ENCODE data around the gene NCKAP5.

NCKAP5 gene

DNA sequence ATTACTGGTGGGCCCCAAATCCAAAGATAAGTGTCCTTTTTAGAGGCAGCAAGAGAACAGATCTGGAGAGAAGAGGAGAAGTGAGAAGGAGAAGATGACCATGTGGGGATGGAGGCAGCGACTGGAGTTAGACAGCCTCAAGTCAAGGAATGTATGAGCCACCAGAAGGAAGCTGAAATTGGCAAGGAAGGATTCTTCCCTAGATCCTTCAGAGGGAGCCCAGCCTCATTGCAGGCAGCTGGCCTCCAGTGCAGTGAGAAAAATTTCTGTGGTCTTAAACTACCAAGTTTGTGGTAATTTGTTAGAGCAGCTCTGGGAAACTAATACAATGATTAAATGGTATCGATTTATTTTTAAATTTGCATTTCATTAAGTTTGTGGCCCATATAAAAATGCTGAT is 167.9 kb downstream of the NCKAP5 start:
- no peak for DNase-seq (ENCODE audit: low read depth in 1 of 2, low spot score in 1 of 2)

DNA sequence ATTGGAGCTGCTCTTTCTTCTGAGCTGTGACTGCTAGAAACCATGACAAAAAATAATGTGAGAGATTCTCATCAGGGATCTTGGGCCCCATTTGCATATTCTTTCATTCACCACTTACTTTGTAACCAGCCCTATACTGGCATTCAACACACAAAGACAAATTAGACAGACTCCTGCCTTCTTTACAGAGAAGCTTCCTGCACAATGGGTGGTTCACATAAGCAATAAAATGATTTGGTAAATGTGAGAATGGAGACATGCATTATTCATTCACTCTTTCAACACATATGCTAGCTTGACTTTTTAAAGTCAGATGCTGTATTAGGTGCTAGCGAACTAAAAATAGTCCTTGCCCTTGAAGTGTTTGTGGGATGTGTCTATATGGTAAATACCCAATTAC is 174.4 kb downstream of the NCKAP5 start:
- no peak for DNase-seq (ENCODE audit: low read depth in 1 of 2, low spot score in 1 of 2)

- DNase-seq (ENCODE audit: low read depth in 1 of 2, low spot score in 1 of 2) = no peak
These were observed 178.1 kb downstream of the NCKAP5 start for GRCh38 chr2:133390156-133390555.

- no peak for DNase-seq (ENCODE audit: low read depth in 1 of 2, low spot score in 1 of 2)
These were observed 178.7 kb downstream of the NCKAP5 start for GRCh38 chr2:133389569-133389968.

DNA sequence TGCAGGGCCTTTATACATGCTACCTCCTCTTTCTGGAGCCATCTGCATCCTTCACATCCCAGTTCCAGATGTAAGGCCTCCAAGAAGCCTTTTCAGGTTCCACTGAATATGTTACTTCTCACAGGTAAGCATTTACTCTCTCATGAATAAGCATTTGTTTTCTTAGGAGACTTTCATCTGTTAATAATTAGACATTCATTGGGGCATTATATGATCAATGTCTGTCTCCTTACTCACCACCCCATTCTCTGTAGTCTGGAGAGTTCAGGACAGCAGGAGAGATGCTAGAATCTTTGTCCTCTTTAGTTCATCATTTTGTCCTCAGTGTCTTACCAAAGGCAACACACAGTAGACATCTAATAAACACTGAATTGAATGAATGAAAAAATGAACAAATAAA is 185.7 kb downstream of the NCKAP5 start:
- no peak for DNase-seq (ENCODE audit: low read depth in 1 of 2, low spot score in 1 of 2)

DNA sequence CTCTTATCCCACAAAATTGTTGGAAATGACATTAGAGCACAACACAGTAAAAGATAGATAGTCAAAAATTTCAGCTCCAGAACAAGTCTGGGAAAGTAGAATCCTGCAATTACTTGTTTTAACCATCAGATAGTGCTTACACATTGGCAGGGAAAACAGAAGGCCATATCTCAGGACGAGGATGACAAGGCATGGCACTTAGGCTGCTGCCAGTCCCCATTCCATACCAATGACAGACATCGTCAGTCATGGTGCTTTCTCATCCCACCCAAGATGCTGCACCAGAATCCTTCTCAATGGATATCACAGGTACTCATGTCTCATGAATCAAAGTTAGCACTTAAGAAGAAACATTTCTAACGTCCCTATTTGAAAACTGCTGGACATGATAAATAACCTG is 187.3 kb downstream of the NCKAP5 start:
- DNase-seq (ENCODE audit: low read depth in 1 of 2, low spot score in 1 of 2) = no peak

GRCh38 chr2:133378928-133379549 is 189.2 kb downstream of the NCKAP5 start:
- DNase-seq (ENCODE audit: low read depth in 1 of 2, low spot score in 1 of 2) = no peak

GRCh38 chr2:133378386-133378785 is 189.9 kb downstream of the NCKAP5 start:
- DNase-seq (ENCODE audit: low read depth in 1 of 2, low spot score in 1 of 2) = no peak

- DNase-seq (ENCODE audit: low read depth in 1 of 2, low spot score in 1 of 2) = no peak
These were observed 190.7 kb downstream of the NCKAP5 start for GRCh38 chr2:133377599-133377998.

DNA sequence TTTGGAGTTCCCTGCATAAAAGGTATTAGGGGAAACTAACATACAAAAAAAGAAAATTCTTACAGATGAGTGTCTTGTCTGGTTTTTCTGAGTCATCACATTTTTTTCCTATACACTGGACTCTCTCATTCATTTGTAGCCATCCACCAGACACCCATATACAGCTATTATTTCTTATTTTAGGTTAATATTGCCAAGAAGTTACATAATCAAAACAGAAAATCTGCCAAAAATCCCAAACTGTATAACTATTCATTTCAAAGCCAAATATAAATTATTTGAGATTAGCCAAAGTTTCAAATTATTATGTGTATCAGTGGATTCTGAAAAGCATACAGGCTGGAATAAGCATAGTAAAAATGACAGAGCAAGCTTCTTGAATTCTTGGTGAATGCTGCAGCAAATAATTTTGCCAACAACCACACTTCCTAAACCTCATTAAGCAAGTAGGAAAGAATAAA is 191.2 kb downstream of the NCKAP5 start:
- DNase-seq (ENCODE audit: low read depth in 1 of 2, low spot score in 1 of 2) = no peak

GRCh38 chr2:133374781-133375180 is 193.5 kb downstream of the NCKAP5 start:
- DNase-seq (ENCODE audit: low read depth in 1 of 2, low spot score in 1 of 2) = no peak

DNA sequence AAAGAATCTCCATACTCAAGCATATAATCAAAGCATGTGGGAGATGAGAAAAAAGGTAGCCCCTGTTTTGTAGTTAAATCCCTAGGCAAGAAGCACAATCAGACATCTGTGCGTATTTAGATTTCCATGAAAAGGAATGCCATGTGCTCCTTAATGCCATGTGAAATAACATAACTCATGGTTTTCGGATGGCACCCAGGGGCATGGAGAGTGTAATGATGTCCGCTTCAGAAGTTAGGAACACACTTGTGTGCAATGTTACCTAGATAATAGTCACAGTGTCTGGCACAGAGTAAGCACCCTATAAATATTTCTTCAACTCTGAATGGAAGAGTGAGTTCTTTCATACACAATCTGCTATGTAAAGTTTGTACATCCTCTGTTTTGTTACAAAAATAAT is 197.0 kb downstream of the NCKAP5 start:
- no peak for DNase-seq (ENCODE audit: low read depth in 1 of 2, low spot score in 1 of 2)

DNA sequence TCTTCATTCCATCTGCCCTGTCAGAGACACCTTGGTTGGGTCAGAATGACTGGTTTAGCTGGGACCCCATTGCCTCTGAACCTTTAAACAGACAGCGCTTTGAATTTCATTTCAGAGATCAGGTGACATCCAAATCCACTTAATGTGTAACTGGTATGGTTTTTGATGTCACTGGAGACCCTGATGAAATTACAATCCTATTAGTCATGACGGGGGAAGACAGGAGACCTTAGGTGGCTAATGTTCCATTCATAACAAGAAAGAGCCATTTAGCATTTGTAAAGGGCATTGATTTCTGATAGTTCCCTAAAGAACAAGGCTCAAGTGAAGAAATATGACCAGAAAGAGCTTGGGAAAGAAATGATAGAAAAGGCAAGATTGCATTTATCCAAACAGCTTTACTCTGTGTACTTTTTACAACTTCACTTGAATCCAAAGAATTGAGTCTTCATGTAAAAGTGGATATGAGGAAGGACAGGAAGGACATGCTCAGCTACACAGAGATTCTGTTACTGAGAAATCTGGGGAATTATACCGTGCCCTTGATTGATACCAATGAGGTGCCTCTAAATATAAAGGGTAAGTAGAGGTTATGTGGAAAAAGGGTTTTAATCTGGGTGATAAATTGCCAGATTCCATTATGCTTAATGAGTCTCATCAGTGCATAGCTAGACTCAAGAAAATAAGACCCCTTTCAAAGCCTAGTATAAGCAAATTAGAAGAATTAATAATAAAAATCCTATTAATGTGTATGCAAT is 198.2 kb downstream of the NCKAP5 start:
- no peak for DNase-seq (ENCODE audit: low read depth in 1 of 2, low spot score in 1 of 2)

DNA sequence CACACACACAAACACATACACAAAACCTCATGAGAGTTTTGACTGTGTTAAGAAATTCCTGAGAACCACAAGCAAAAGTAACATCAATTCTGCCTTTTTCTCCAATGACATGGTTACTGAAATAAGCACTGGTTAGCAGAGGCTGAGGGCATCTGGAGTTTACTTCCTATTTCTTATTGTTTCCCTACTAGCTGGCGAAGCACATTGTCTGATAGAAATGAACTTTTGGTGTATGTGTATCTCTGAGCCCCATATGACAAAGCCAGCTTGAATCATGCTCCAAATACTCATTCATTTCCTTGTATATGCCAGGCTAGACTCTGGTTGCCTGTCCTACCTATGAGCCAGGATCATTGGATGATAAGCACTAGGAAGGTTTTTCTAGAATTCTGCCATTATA is 203.1 kb downstream of the NCKAP5 start:
- DNase-seq (ENCODE audit: low read depth in 1 of 2, low spot score in 1 of 2) = no peak

GRCh38 chr2:133364636-133365035 is 203.6 kb downstream of the NCKAP5 start:
- DNase-seq (ENCODE audit: low read depth in 1 of 2, low spot score in 1 of 2) = no peak

DNA sequence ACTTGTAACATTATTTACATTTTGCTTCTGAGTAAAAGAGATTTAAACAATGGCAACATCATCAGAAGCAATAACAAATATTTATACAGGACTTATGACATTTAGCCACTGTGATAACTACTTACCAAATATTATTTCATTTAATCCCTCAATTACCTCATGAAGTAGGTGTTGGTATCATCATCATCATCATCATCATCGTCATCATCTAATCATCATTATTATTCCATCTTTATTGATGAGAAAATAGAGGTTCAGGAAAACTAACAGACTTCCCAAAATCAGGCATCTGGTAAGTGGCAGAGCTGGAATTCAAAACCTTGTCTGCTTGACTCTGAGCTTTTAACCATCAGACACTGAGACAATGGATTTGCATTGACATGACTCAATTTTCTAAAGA is 204.4 kb downstream of the NCKAP5 start:
- DNase-seq (ENCODE audit: low read depth in 1 of 2, low spot score in 1 of 2) = no peak

GRCh38 chr2:133362061-133362476 is 206.2 kb downstream of the NCKAP5 start:
- no peak for DNase-seq (ENCODE audit: low read depth in 1 of 2, low spot score in 1 of 2)

DNA sequence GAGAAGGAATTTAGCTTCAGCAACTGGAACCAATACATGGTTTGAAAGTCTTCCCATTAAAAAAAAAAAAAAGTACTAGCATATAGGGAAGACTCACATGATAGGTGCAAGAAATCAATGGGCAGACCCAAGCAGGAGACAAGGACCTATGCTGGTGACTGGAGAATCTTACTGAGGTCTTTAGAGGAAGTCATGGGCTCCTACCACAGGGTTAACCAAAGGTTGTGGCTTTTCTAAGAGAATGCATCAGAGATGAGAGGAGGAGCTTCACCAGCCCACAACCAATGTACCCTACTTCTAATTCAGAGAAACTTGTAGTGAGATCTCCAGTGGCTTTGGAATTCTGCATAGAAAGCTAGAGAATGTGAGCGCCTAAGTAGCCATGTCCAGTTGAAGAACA is 207.4 kb downstream of the NCKAP5 start:
- no peak for DNase-seq (ENCODE audit: low read depth in 1 of 2, low spot score in 1 of 2)

- DNase-seq (ENCODE audit: low read depth in 1 of 2, low spot score in 1 of 2) = no peak
These were observed 208.1 kb downstream of the NCKAP5 start for GRCh38 chr2:133360190-133360589.

DNA sequence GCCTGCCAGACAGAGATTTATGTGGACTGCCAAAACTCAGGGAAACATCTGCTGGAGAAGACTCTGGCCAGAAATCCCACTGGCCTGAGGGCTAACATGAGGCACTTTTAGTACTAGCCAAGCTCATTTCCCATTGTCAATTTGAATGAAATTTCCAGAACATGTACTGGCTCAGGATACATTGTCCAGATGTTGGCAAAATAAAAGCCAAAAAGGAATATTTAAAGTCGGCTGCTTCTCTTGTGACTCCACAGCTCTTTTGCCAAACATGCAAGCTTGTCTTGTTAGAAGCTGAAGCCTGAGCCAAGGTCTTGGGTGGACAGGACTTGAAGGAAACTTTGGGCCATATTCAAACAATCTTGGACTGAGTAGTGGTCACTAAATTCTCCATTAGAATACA is 215.5 kb downstream of the NCKAP5 start:
- DNase-seq (ENCODE audit: low read depth in 1 of 2, low spot score in 1 of 2) = no peak

DNA sequence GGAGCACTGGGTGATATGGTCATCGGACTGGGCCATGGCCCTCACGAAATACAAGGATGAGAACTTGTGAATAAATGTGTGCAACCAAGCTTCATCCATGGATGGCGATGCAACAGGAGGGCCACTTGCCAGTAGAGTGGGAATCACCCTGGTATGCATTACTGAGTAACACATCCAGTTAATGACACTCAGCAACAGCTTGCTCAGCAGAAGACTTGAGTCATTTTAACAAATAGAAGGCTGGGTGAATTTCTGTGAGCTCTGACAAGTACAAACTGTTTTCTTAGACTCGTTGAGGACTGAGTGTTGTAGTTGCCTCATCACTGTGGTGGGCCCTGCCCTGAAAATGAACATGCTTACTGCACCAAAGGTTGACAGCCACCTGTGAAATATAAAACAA is 221.6 kb downstream of the NCKAP5 start:
- DNase-seq (ENCODE audit: low read depth in 1 of 2, low spot score in 1 of 2) = no peak

GRCh38 chr2:133345638-133346037 is 222.6 kb downstream of the NCKAP5 start:
- DNase-seq (ENCODE audit: low read depth in 1 of 2, low spot score in 1 of 2) = no peak

- no peak for DNase-seq (ENCODE audit: low read depth in 1 of 2, low spot score in 1 of 2)
These were observed 223.4 kb downstream of the NCKAP5 start for GRCh38 chr2:133344849-133345248.

Data from stimulated activated CD4-positive, alpha-beta T cell treated with anti-CD3 and anti-CD28 coated beads, Interleukin-15, amount 100 ng/mL, for 1 hour (primary cell).